Adrenal gland (tissue), 12 donors: Measurements from ENCODE around the gene WT1. TPM values are rescaled to one million over a fixed set of nuclear protein-coding genes. Genes with fewer than 3 reads are reported as not detected.

Source experiments
- DNase-seq, 7 donors: peaks; one replicate each; pipeline ENCODE4 v3.0.0-alpha.2; 2019 to 2020
- H3K27ac ChIP-seq, 5 donors: fragments of 200-600 bp; sonication (generic) in 4 of 5; 1 replicate in 3 of 5; 2 replicates in 2 of 5; pipeline versions ENCODE4 v1.5.1 to v1.8.0; 2016 to 2020; ENCODE audit warnings: mild to moderate bottlenecking in 1 of 5
- H3K27me3 ChIP-seq: fragments of 200-600 bp; 2 replicates; pipeline ENCODE4 v1.8.0; 2021
- H3K36me3 ChIP-seq, 2 donors: fragments of 200-600 bp; replicated peaks in 1 of 2; 1 replicate in 1 of 2; 2 replicates in 1 of 2; pipeline versions ENCODE4 v1.5.1 to v1.8.0; 2018 to 2022
- H3K4me1 ChIP-seq, 2 donors: fragments of 200-600 bp; replicated peaks in 1 of 2; 1 replicate in 1 of 2; 2 replicates in 1 of 2; pipeline versions ENCODE4 v1.5.1 to v1.8.0; 2018 to 2021
- H3K4me3 ChIP-seq, 4 donors: fragments of 200-600 bp; sonication (generic) in 3 of 4; one replicate each; pipeline ENCODE4 v1.5.1; 2016 to 2018
- H3K9me3 ChIP-seq, 3 donors: fragments of 200-600 bp; sonication (generic) in 1 of 3; replicated peaks in 1 of 3; 1 replicate in 2 of 3; 2 replicates in 1 of 3; pipeline versions ENCODE4 v1.5.1 to v1.8.0; 2016 to 2021
- POLR2A ChIP-seq, 2 donors: fragments of 450-650 bp; IDR thresholded peaks; one replicate each; pipeline ENCODE4 v1.6.1; 2017; ENCODE audit warnings: antibody characterized with exemption in 2 of 2, mild to moderate bottlenecking in 2 of 2, moderate library complexity in 1 of 2
- WGBS, 4 donors: extraction: QIAGEN DNeasy Blood & Tissue Kit in 2 of 4; methylation state at CpG; one replicate each; pipeline versions ENCODE4 v1.1.5 to v1.1.7; 2013 to 2017; 5-methylcytosine and 5-hydroxymethylcytosine counted together
- intact Hi-C, 2 donors: fragments of 100-400 bp; cut with DNase I; formaldehyde crosslinking; loops; one replicate each; pipeline versions ENCODE4 v1.14.1 to v1.15.0; 2022 to 2023
- polyA plus RNA-seq, 3 donors: library from polyadenylated mRNA; stranded (reverse); fragments of 200-250 nt in 2 of 3; fragments of 350-450 nt in 1 of 3; fragmentation: Illumina TruSeq in 1 of 3; extraction: RNeasy Lipid Tissue Mini Kit (QIAGEN cat#74804) in 1 of 3; gene quantifications; one replicate each; pipeline ENCODE4 v1.2.3, GENCODE V29; 2013 to 2014
- total RNA-seq, 9 donors: library from RNA; depleted of rRNA in 4 of 9; stranded (reverse); fragments of >200 nt in 4 of 9; fragments of 120-200 nt in 1 of 9; fragmentation: NEBNext Ultra II Directional in 1 of 9; extraction: Animal tissue kit (Norgen Biotek cat#: 25700) in 1 of 9; gene quantifications; one replicate each; pipeline versions ENCODE4 v1.1.0 to v1.2.4, GENCODE V29; 2013 to 2023
- TF ChIP-seq, protein P1 (sequence below), 6 experiments: fragments of 450-650 bp in 4 of 6; fragments of 200-600 bp in 2 of 6; sonication (generic) in 1 of 6; IDR thresholded peaks; 1 replicate in 5 of 6; 2 replicates in 1 of 6; pipeline versions ENCODE4 v1.5.1 to v1.8.0; 2016 to 2021; ENCODE audit warnings: antibody characterized with exemption in 6 of 6, mild to moderate bottlenecking in 2 of 6, moderate library complexity in 1 of 6
- donor health status: healthy with polysubstance abuse.
- donor health status: Bipolar disorder and iron deficiency.
- donor health status: DM: yes; HTN: yes; CAD: no.
- donor health status: DM: no; HTN: no; CAD: no.
- donor health status: DM: no; HTN: no; CAD: no.
- donor health status: DM: yes; HTN: yes; CAD: no.

Gene WT1
- total and polyA plus RNA-seq, 12 donors = 0.14 to 2.8 (median 0.39) TPM; not detected in 3

DNA sequence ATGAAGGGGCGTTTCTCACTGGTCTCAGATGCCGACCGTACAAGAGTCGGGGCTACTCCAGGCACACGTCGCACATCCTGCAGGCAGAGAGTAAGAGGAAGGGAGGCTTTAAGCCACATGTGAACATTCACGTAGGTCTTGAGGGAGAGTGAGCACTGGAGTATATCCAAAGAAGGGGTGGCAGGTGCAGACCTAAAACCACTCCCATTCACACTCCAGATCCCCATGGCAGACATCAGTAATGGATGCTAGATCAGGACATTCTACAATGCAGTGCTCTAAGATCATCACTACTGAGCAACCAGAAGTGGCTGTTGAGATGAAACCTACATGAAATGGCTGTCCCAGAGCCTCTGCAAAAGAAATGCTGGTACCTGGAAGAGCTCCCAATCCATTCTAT lies 39.0 kb downstream of the WT1 start:
- no peak overlapping the region for H3K27ac ChIP-seq
- TF ChIP-seq POLR2A (IDR thresholded peaks at IDR 0.05) = no peak
- TF ChIP-seq, protein P1, sequence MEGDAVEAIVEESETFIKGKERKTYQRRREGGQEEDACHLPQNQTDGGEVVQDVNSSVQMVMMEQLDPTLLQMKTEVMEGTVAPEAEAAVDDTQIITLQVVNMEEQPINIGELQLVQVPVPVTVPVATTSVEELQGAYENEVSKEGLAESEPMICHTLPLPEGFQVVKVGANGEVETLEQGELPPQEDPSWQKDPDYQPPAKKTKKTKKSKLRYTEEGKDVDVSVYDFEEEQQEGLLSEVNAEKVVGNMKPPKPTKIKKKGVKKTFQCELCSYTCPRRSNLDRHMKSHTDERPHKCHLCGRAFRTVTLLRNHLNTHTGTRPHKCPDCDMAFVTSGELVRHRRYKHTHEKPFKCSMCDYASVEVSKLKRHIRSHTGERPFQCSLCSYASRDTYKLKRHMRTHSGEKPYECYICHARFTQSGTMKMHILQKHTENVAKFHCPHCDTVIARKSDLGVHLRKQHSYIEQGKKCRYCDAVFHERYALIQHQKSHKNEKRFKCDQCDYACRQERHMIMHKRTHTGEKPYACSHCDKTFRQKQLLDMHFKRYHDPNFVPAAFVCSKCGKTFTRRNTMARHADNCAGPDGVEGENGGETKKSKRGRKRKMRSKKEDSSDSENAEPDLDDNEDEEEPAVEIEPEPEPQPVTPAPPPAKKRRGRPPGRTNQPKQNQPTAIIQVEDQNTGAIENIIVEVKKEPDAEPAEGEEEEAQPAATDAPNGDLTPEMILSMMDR (IDR thresholded peaks at IDR 0.05) = no peak
- WGBS, 4 donors = 73 to 87% (median 83%) methylated on average over 5 to 7 of the region's 7 CpGs
- peaks cover 10% of the 10 kb centered on the region for H3K27me3 ChIP-seq
- peak in 1 of 7 donors; percentile 24 for DNase-seq
- H3K4me1 ChIP-seq = no peaks in the 10 kb centered on the region
- no peaks in the 10 kb centered on the region for H3K36me3 ChIP-seq
- no peak overlapping the region for H3K4me3 ChIP-seq
- intact Hi-C loops = no loop called here
- H3K9me3 ChIP-seq = no peaks in the 10 kb centered on the region

DNA sequence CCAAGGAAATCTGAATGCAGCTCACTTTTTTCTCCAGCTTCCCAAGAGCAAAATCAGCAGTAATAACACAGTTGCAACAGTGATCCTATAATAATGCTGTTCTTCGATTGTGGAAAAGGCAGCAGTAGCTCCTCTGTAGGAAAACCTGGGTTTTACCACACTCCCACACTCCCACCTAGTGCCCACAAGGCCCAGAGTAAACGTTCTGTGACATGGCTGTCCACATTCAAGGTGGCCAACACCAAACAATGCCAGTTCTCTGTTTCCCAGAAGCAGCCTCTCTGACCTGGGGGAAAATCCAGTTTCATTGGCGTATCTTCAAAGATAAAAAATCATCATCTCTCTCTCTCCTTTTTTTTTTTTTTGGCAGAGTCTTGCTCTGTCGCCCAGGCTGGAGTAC lies 40.2 kb downstream of the WT1 start:
- Histone ChIP-seq H3K27ac (no peak overlapping the region), H3K4me1 (no peaks in the 10 kb centered on the region), H3K36me3 (no peaks in the 10 kb centered on the region), H3K9me3 (no peaks in the 10 kb centered on the region), H3K4me3 (no peak overlapping the region), H3K27me3 (peaks cover 6% of the 10 kb centered on the region)
- 51 to 62% (median 53%) methylated on average over 4 of the region's 4 CpGs for WGBS, 4 donors
- intact Hi-C loops = no loop called here
- no peak for TF ChIP-seq POLR2A (IDR thresholded peaks at IDR 0.05)
- TF ChIP-seq, protein P1 (IDR thresholded peaks at IDR 0.05) = no peak
- peak in 1 of 7 donors; percentile 18 for DNase-seq

DNA sequence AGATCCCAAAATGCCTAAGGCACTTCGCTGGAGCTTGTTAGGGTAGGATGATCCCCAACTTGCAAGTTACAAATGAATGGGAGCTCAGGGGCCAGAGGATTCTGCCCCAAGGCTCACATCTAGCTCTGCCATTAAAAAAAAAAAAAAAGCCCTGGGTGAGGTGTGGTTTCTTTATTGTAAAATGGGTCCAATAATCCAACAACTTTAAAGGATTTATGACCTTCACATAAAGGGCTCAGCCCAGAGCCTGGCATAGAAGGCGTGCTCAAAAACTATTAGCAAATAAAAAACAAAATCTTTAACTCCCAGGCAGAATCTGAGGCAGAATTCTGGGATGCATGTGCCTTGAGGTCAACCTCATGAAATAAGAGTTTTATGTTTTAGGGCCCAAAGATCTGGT lies 42.5 kb downstream of the WT1 start:
- no peaks in the 10 kb centered on the region for H3K9me3 ChIP-seq
- DNase-seq = peak in 1 of 7 donors; percentile 3
- 71 to 88% (median 84%) methylated on average over 2 of the region's 2 CpGs for WGBS, 4 donors
- no peaks in the 10 kb centered on the region for H3K36me3 ChIP-seq
- H3K4me1 ChIP-seq = no peaks in the 10 kb centered on the region
- intact Hi-C loops = no loop called here
- H3K4me3 ChIP-seq = no peak overlapping the region
- no peak for TF ChIP-seq POLR2A (IDR thresholded peaks at IDR 0.05)
- TF ChIP-seq, protein P1 (IDR thresholded peaks at IDR 0.05) = no peak
- H3K27ac ChIP-seq = no peak overlapping the region
- H3K27me3 ChIP-seq = no peaks in the 10 kb centered on the region

DNA sequence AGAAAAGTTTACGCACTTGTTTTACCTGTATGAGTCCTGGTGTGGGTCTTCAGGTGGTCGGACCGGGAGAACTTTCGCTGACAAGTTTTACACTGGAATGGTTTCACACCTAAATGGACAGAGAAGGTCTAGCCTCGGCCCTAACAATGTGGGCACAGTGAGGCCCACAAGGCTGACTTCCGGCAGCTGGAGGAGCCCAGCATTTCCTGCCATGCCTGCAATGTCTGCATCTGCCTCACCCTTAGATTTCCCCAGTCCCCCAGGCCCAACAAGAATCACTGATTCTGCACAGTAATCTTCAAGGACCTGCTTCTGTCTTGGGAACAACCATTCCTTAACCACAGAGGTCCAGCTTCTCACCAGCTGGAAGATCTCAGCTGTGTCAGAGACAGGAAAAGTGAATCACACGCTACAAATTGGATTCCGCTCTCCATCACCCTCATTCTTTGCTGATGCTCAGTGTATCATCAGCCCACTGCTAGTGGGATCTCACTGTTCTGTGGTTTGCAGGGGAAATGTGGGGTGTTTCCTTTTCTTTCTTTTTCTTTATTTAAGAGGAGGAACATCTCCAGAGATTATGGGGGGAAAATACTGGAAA lies 43.3 kb downstream of the WT1 start:
- H3K4me3 ChIP-seq = no peak overlapping the region
- WGBS, 4 donors = 71 to 78% (median 76%) methylated on average over 8 of the region's 8 CpGs
- TF ChIP-seq, protein P1 (IDR thresholded peaks at IDR 0.05) = no peak
- no peak for TF ChIP-seq POLR2A (IDR thresholded peaks at IDR 0.05)
- no peaks in the 10 kb centered on the region for H3K27me3 ChIP-seq
- intact Hi-C loops = no loop called here
- no peaks in the 10 kb centered on the region for H3K4me1 ChIP-seq
- no peaks in the 10 kb centered on the region for H3K36me3 ChIP-seq
- no peak overlapping the region for H3K27ac ChIP-seq
- DNase-seq = no peak
- H3K9me3 ChIP-seq = no peaks in the 10 kb centered on the region
